ENCODE results near the gene TAS2R60. TPM values are rescaled to one million over a fixed set of nuclear protein-coding genes. Genes with fewer than 3 reads are reported as not detected.
A peak's percentile ranks its signal among the peaks of the same experiment; 100 is the strongest.

TAS2R60 gene
- total RNA-seq, 1 experiment from 2014 or later = not detected

GRCh38 chr7:143415742-143416397, 27.4 kb upstream of the TAS2R60 start:
- Histone ChIP-seq H3K4me1 (replicated peaks; ENCODE audit: insufficient read depth) (peaks cover 6% of the 10 kb centered on the region), H3K9me3 (ENCODE audit: insufficient read depth, low read depth) (no peaks in the 10 kb centered on the region), H3K36me3 (ENCODE audit: low read depth) (no peaks in the 10 kb centered on the region), H3K4me3 (no peak overlapping the region), H3K4me2 (no peak overlapping the region), H4K20me1 (ENCODE audit: insufficient read depth) (no peaks in the 10 kb centered on the region), H3K79me2 (ENCODE audit: low read depth) (no peaks in the 10 kb centered on the region), H2AFZ (no peak overlapping the region), H3K9me2 (ENCODE audit: insufficient read depth) (no peaks in the 10 kb centered on the region), H3F3A (ENCODE audit: insufficient read depth, low read depth) (no peaks in the 10 kb centered on the region; the same call in 1 of the 2 replicates), H3K27ac (no peak overlapping the region), H3K27me3 (ENCODE audit: insufficient read depth, low read depth) (no peaks in the 10 kb centered on the region)
- ChIA-PET CTCF (interaction anchor here (3.6 kb wide), 1 partner anchor 176 kb away, joined by 25 read pairs; no protein-coding TSS in a partner anchor), POLR2A (ENCODE audit: unreplicated experiment) (interaction anchor here (0.5 kb wide), 1 partner anchor 10 kb away, joined by 11 read pairs; no protein-coding TSS in a partner anchor)
- intact Hi-C loops (cut with micrococcal nuclease; ENCODE audit: unreplicated experiment) = loop anchor here (2.0 to 5.0 kb wide), 3 partner anchors 41 to 175 kb away; no protein-coding TSS in a partner anchor
- TF ChIP-seq EZH2 (IDR thresholded peaks at IDR 0.05; ENCODE audit: low read depth) (no peak), CTCF (conservative IDR thresholded peaks at IDR 0.05) (no peak)
- no TSS peak for BruUV-seq (replicated peaks)
- peak in 1 of 2 experiments; percentile 60 for DNase-seq

- TF ChIP-seq EZH2 (IDR thresholded peaks at IDR 0.05; ENCODE audit: low read depth) (no peak), CTCF (conservative IDR thresholded peaks at IDR 0.05) (peak; percentile 95)
- H3K4me2 ChIP-seq = no peak overlapping the region
- H3F3A ChIP-seq (ENCODE audit: insufficient read depth, low read depth) = no peaks in the 10 kb centered on the region; the same call in 1 of the 2 replicates
- H3K27ac ChIP-seq = no peak overlapping the region
- intact Hi-C loops (cut with micrococcal nuclease; ENCODE audit: unreplicated experiment) = loop anchor here (2.0 to 5.0 kb wide), 3 partner anchors 41 to 176 kb away; no protein-coding TSS in a partner anchor
- no peaks in the 10 kb centered on the region for H3K79me2 ChIP-seq (ENCODE audit: low read depth)
- no peaks in the 10 kb centered on the region for H3K27me3 ChIP-seq (ENCODE audit: insufficient read depth, low read depth)
- H4K20me1 ChIP-seq (ENCODE audit: insufficient read depth) = no peaks in the 10 kb centered on the region
- no peak overlapping the region for H2AFZ ChIP-seq
- H3K36me3 ChIP-seq (ENCODE audit: low read depth) = no peaks in the 10 kb centered on the region
- H3K4me3 ChIP-seq = no peak overlapping the region
- peak in 1 of 2 experiments; percentile 49 for DNase-seq
- no TSS peak for BruUV-seq (replicated peaks)
- ChIA-PET POLR2A (ENCODE audit: unreplicated experiment) (interaction anchor here (0.6 kb wide), 1 partner anchor 214 kb away, joined by 6 read pairs; no protein-coding TSS in a partner anchor), CTCF (interaction anchor here (3.6 kb wide), 1 partner anchor 176 kb away, joined by 25 read pairs; no protein-coding TSS in a partner anchor)
- no peaks in the 10 kb centered on the region for H3K9me3 ChIP-seq (ENCODE audit: insufficient read depth, low read depth)
- peaks cover 6% of the 10 kb centered on the region for H3K4me1 ChIP-seq (replicated peaks; ENCODE audit: insufficient read depth)
- H3K9me2 ChIP-seq (ENCODE audit: insufficient read depth) = no peaks in the 10 kb centered on the region
Observed at GRCh38 chr7:143416565-143417149, 26.6 kb upstream of the TAS2R60 start.

- DNase-seq = no peak
- peaks cover 6% of the 10 kb centered on the region for H3K4me1 ChIP-seq (replicated peaks; ENCODE audit: insufficient read depth)
- H3K36me3 ChIP-seq (ENCODE audit: low read depth) = no peaks in the 10 kb centered on the region
- no peaks in the 10 kb centered on the region for H4K20me1 ChIP-seq (ENCODE audit: insufficient read depth)
- no peaks in the 10 kb centered on the region for H3K9me3 ChIP-seq (ENCODE audit: insufficient read depth, low read depth)
- H3K4me2 ChIP-seq = no peak overlapping the region
- BruUV-seq (replicated peaks) = no TSS peak
- ChIA-PET CTCF (interaction anchor here (0.7 to 3.6 kb wide), 2 partner anchors 108 to 178 kb away, joined by 6 to 25 read pairs; no protein-coding TSS in a partner anchor), POLR2A (ENCODE audit: unreplicated experiment) (no interaction called here)
- no peaks in the 10 kb centered on the region for H3K27me3 ChIP-seq (ENCODE audit: insufficient read depth, low read depth)
- H2AFZ ChIP-seq = no peak overlapping the region
- H3K27ac ChIP-seq = no peak overlapping the region
- intact Hi-C loops (cut with micrococcal nuclease; ENCODE audit: unreplicated experiment) = loop anchor here (2.0 to 5.0 kb wide), 3 partner anchors 39 to 177 kb away; no protein-coding TSS in a partner anchor
- H3K9me2 ChIP-seq (ENCODE audit: insufficient read depth) = no peaks in the 10 kb centered on the region
- no peak overlapping the region for H3K4me3 ChIP-seq
- TF ChIP-seq EZH2 (IDR thresholded peaks at IDR 0.05; ENCODE audit: low read depth) (no peak), CTCF (conservative IDR thresholded peaks at IDR 0.05) (no peak)
- no peaks in the 10 kb centered on the region; the same call in 1 of the 2 replicates for H3F3A ChIP-seq (ENCODE audit: insufficient read depth, low read depth)
- H3K79me2 ChIP-seq (ENCODE audit: low read depth) = no peaks in the 10 kb centered on the region
Observed at GRCh38 chr7:143417734-143418383, 25.4 kb upstream of the TAS2R60 start.

Measured in PC-9 (cell line).